MM.1S (cell line): Measurements from ENCODE around the gene OXT.

Experiments used
- EZH2 ChIP-seq: fragments of 300-600 bp; sonication (generic); optimal IDR thresholded peaks from 2 replicates; pipeline ENCODE3; 2017; ENCODE audit warnings: low read depth, mild to moderate bottlenecking, antibody characterized with exemption, low read length, mixed read lengths
- EZH2phosphoT487 ChIP-seq: fragments of 300-600 bp; sonication (generic); IDR thresholded peaks from 2 replicates; pipeline ENCODE4 v1.6.1; 2018; ENCODE audit warnings: antibody characterized with exemption, low read length
- TF ChIP-seq, protein P1 (sequence below): fragments of 300-600 bp; sonication (generic); IDR thresholded peaks from 2 replicates; pipeline ENCODE4 v1.5.1; 2016; ENCODE audit warnings: antibody characterized with exemption, low read length, mixed read lengths

DNA sequence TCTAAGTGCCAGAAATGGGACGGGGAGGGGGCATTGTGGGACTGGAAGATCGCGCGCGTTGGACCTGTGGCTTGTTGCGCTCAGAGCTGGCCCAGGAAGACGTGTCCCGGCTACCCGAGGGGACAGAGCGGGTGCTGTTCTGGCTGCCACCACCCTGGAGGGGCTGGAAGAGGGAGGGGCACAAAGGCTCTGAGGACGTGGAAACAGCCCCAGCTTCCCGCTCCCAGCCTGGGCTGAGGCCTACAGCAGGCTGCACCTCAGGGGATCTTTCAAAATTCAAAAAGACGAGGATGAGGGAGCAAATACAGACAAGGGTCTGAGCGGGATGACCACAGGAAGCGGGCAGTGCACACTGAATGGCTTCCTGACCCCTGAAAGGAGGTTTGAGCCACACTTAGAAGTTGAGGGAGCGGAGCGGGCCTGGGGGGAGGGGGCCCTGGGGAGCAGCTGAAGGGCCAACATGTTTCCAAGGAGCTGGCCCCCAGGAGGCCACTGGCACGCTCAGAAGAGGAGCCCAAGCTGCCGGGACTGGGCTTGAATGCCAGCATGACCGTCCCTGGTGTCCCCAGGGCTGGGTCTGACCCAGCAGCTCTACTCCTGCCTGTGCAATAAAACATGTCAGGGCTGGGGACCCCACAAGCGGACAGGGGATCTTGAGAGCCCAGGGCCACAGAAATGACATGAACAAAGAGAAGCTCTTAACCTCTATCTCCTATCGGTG lies 1.3 kb downstream of the OXT start:
- TF ChIP-seq, protein P1, sequence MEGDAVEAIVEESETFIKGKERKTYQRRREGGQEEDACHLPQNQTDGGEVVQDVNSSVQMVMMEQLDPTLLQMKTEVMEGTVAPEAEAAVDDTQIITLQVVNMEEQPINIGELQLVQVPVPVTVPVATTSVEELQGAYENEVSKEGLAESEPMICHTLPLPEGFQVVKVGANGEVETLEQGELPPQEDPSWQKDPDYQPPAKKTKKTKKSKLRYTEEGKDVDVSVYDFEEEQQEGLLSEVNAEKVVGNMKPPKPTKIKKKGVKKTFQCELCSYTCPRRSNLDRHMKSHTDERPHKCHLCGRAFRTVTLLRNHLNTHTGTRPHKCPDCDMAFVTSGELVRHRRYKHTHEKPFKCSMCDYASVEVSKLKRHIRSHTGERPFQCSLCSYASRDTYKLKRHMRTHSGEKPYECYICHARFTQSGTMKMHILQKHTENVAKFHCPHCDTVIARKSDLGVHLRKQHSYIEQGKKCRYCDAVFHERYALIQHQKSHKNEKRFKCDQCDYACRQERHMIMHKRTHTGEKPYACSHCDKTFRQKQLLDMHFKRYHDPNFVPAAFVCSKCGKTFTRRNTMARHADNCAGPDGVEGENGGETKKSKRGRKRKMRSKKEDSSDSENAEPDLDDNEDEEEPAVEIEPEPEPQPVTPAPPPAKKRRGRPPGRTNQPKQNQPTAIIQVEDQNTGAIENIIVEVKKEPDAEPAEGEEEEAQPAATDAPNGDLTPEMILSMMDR: no peak
- TF ChIP-seq EZH2phosphoT487 (no peak), EZH2 (no peak)
